AG09309 (cell line): ENCODE data around the gene GPN1.

ENCODE experiments used
- DNase-seq: peaks from one replicate; pipeline ENCODE4 v3.0.0-alpha.2; 2010; ENCODE audit warnings: low read depth
- H3K4me3 ChIP-seq: 2 replicates; pipeline ENCODE4 v1.5.1; 2011; ENCODE audit warnings: mild to moderate bottlenecking, low read depth, low read length, moderate library complexity; ENCODE audit not compliant: control insufficient read depth
- TF ChIP-seq, protein P1 (sequence below): IDR thresholded peaks from 2 replicates; pipeline ENCODE4 v1.5.1; 2011; ENCODE audit warnings: mild to moderate bottlenecking, low read depth, low read length, inconsistent platforms; ENCODE audit not compliant: insufficient read depth, control insufficient read depth; ENCODE audit errors: missing control alignments

The GPN1 gene

GRCh38 chr2:27628767-27629709, at the start of gene GPN1, which contains the start of gene CCDC121:
Gene GPN1, plus strand, starts transcription at chr2:27629050. Its CDS starts 9 bp downstream, at chr2:27629059.
Gene CCDC121, minus strand, starts transcription at chr2:27629012. Its CDS starts 1,213 bp downstream, at chr2:27627799.
- TF ChIP-seq, protein P1, sequence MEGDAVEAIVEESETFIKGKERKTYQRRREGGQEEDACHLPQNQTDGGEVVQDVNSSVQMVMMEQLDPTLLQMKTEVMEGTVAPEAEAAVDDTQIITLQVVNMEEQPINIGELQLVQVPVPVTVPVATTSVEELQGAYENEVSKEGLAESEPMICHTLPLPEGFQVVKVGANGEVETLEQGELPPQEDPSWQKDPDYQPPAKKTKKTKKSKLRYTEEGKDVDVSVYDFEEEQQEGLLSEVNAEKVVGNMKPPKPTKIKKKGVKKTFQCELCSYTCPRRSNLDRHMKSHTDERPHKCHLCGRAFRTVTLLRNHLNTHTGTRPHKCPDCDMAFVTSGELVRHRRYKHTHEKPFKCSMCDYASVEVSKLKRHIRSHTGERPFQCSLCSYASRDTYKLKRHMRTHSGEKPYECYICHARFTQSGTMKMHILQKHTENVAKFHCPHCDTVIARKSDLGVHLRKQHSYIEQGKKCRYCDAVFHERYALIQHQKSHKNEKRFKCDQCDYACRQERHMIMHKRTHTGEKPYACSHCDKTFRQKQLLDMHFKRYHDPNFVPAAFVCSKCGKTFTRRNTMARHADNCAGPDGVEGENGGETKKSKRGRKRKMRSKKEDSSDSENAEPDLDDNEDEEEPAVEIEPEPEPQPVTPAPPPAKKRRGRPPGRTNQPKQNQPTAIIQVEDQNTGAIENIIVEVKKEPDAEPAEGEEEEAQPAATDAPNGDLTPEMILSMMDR, result no peak
- peak within 1 kb of the TSS; percentile 70 for H3K4me3 ChIP-seq
- DNase-seq, result peak; percentile 62

- TF ChIP-seq, protein P1, result no peak
- DNase-seq, result no peak
- H3K4me3 ChIP-seq, result no peak overlapping the region
Observed at GRCh38 chr2:27581417-27582128, 47.3 kb upstream of the GPN1 start.

DNA sequence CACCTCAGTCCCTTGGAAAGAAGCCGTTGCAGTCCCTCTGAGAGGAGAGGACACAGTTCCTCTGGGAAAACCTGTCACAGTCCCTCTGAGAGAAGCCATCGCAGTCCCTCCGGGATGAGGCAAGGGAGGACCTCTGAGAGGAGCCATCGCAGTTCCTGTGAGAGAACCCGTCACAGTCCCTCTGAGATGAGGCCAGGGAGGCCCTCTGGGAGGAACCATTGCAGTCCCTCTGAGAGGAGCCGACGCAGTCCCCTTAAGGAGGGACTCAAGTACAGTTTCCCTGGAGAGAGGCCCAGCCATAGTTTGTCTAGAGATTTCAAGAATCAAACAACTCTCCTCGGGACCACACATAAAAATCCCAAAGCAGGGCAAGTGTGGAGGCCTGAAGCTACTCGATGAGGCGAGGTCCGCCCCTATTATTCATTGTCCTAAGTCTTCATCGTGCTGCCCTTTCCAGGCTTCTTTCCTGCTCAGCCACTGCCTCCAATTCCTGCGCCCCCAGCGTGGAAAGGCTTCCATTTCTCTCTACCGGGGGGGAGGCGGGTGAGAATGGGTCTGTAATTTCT, 46.6 kb upstream of the GPN1 start:
- no peak for DNase-seq
- peak overlapping the region; percentile 73 for H3K4me3 ChIP-seq
- TF ChIP-seq, protein P1, result no peak

GRCh38 chr2:27582695-27583389, 46.0 kb upstream of the GPN1 start, which contains the start of gene ZNF512:
Gene ZNF512, plus strand, starts transcription at chr2:27583042. Its CDS starts 71 bp downstream, at chr2:27583113.
- TF ChIP-seq, protein P1, result peak; percentile 7
- peak; percentile 57 for DNase-seq
- H3K4me3 ChIP-seq, result peak within 1 kb of the TSS; percentile 73

DNA sequence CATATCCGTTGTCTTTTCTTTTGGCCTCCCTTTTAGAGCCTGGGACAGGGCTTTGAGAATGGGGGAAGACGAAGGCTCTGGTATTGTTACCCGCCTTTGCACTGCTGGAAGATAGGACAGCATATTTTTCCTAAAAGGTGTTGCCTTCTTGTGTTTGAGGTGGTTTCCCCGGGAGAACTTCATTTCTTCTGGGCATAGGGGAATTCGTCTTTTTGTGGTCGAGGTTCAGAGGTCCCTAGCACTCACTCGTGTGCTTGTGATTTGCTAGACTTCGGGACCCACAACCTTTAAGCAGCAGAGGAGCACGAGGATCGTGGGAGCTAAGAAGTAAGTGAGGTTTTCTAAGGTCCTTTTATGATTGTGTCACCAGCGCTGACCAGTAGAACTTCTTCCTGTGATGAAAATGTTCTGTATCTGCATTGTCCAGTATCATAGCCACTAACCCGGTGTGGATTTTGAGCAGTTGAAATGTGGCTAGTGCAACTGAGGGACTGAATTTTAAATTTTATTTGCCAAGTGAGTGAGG, 45.4 kb upstream of the GPN1 start:
- H3K4me3 ChIP-seq, result peak overlapping the region; percentile 73
- DNase-seq, result no peak
- TF ChIP-seq, protein P1, result no peak
